ENCODE measurements around the gene ZNF648.

ZNF648 gene

DNA sequence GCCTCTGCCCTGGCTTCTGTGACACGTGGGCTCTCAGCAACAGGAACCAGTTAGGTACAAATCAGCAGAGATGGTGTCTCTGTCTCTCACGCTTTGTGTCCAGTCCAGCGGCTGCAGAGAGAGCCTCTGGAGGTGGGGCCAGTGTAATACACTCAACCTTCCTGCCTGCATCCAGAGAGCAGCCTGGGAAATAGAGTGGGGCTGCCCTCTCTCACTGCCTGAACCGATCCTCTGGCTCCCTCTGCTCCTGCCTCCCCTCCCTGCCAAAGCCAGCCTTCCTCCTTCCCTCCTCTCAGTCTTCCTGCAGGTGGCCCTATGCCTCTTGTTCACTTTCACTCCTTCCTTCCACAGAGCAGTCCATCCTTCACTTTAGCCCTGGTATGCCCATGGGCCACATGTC is at the start of gene ZNF648:
Gene ZNF648, minus strand, starts transcription at position 119 of the 400 bp plus-strand sequence. CDS start 3,702 bp downstream, outside the sequence.
- ATAC-seq (ENCODE audit: low read depth): peak; percentile 31; the same call in 2 of the 3 replicates

GRCh38 chr1:182110635-182111034 is 49.1 kb upstream of the ZNF648 start:
- TF ChIP-seq, protein P1, sequence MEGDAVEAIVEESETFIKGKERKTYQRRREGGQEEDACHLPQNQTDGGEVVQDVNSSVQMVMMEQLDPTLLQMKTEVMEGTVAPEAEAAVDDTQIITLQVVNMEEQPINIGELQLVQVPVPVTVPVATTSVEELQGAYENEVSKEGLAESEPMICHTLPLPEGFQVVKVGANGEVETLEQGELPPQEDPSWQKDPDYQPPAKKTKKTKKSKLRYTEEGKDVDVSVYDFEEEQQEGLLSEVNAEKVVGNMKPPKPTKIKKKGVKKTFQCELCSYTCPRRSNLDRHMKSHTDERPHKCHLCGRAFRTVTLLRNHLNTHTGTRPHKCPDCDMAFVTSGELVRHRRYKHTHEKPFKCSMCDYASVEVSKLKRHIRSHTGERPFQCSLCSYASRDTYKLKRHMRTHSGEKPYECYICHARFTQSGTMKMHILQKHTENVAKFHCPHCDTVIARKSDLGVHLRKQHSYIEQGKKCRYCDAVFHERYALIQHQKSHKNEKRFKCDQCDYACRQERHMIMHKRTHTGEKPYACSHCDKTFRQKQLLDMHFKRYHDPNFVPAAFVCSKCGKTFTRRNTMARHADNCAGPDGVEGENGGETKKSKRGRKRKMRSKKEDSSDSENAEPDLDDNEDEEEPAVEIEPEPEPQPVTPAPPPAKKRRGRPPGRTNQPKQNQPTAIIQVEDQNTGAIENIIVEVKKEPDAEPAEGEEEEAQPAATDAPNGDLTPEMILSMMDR (IDR thresholded peaks at IDR 0.05; ENCODE audit: poor library complexity, severe bottlenecking): no peak
- H3K27me3 ChIP-seq (ENCODE audit: insufficient read depth, poor library complexity, severe bottlenecking): no peaks in the 10 kb centered on the region
- no peak overlapping the region for H3K27ac ChIP-seq (ENCODE audit: poor library complexity, severe bottlenecking)
- H3K36me3 ChIP-seq (ENCODE audit: low read depth): no peaks in the 10 kb centered on the region
- H3K9me3 ChIP-seq (ENCODE audit: severe bottlenecking): peaks cover 7% of the 10 kb centered on the region
- H3K4me1 ChIP-seq (ENCODE audit: insufficient read depth, poor library complexity, severe bottlenecking): no peaks in the 10 kb centered on the region
- ATAC-seq (ENCODE audit: low read depth) (no peak), DNase-seq (ENCODE audit: low spot score) (no peak)
- H3K4me3 ChIP-seq (ENCODE audit: severe bottlenecking): no peak overlapping the region

More for the DNA sequence above, at the start of gene ZNF648:
- no peak within 1 kb of the TSS for H3K4me3 ChIP-seq (ENCODE audit: severe bottlenecking)
- no peaks in the 10 kb centered on the region for H3K9me3 ChIP-seq (ENCODE audit: severe bottlenecking)
- no peaks in the 10 kb centered on the region for H3K36me3 ChIP-seq (ENCODE audit: low read depth)
- TF ChIP-seq, protein P1 (IDR thresholded peaks at IDR 0.05; ENCODE audit: poor library complexity, severe bottlenecking): no peak
- peaks cover 9% of the 10 kb centered on the region for H3K27me3 ChIP-seq (ENCODE audit: insufficient read depth, poor library complexity, severe bottlenecking)
- no peak for DNase-seq (ENCODE audit: low spot score)
- no peaks in the 10 kb centered on the region for H3K4me1 ChIP-seq (ENCODE audit: insufficient read depth, poor library complexity, severe bottlenecking)
- H3K27ac ChIP-seq (ENCODE audit: poor library complexity, severe bottlenecking): no peak within 1 kb of the TSS

DNA sequence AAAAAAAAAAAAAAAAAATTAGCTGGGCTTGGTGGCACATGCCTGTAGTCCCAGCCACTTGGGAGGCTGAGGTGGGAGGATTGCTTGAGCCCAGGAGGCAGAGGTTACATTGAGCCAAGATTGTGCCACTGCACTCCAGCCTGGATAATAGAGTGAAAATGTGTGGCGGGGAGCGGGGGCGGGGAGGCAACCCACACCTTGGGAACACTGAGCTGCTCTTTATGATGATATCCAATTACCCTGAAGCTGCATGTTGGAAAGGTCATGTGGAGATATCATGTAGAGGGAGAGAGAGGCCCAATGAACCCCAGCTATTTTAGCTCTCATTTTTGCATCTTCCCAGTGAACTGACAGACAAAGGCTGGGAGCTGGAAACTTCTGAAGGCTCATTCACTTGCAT is 48.3 kb upstream of the ZNF648 start:
- DNase-seq (ENCODE audit: low spot score): no peak
- H3K9me3 ChIP-seq (ENCODE audit: severe bottlenecking): peaks cover 7% of the 10 kb centered on the region
- no peak overlapping the region for H3K27ac ChIP-seq (ENCODE audit: poor library complexity, severe bottlenecking)
- H3K36me3 ChIP-seq (ENCODE audit: low read depth): no peaks in the 10 kb centered on the region
- H3K4me3 ChIP-seq (ENCODE audit: severe bottlenecking): no peak overlapping the region
- no peak for ATAC-seq (ENCODE audit: low read depth)
- H3K4me1 ChIP-seq (ENCODE audit: insufficient read depth, poor library complexity, severe bottlenecking): no peaks in the 10 kb centered on the region
- no peaks in the 10 kb centered on the region for H3K27me3 ChIP-seq (ENCODE audit: insufficient read depth, poor library complexity, severe bottlenecking)
- TF ChIP-seq, protein P1 (IDR thresholded peaks at IDR 0.05; ENCODE audit: poor library complexity, severe bottlenecking): no peak

- TF ChIP-seq, protein P1 (IDR thresholded peaks at IDR 0.05; ENCODE audit: poor library complexity, severe bottlenecking): no peak
- peaks cover 7% of the 10 kb centered on the region for H3K9me3 ChIP-seq (ENCODE audit: severe bottlenecking)
- H3K4me3 ChIP-seq (ENCODE audit: severe bottlenecking): no peak overlapping the region
- no peak for DNase-seq (ENCODE audit: low spot score)
- no peaks in the 10 kb centered on the region for H3K36me3 ChIP-seq (ENCODE audit: low read depth)
- H3K27ac ChIP-seq (ENCODE audit: poor library complexity, severe bottlenecking): no peak overlapping the region
- H3K4me1 ChIP-seq (ENCODE audit: insufficient read depth, poor library complexity, severe bottlenecking): peaks cover 5% of the 10 kb centered on the region
- ATAC-seq (ENCODE audit: low read depth): peak; percentile 56; the same call in 2 of the 3 replicates
- H3K27me3 ChIP-seq (ENCODE audit: insufficient read depth, poor library complexity, severe bottlenecking): no peaks in the 10 kb centered on the region
These were observed 45.7 kb upstream of the ZNF648 start for GRCh38 chr1:182107209-182107608.

DNA sequence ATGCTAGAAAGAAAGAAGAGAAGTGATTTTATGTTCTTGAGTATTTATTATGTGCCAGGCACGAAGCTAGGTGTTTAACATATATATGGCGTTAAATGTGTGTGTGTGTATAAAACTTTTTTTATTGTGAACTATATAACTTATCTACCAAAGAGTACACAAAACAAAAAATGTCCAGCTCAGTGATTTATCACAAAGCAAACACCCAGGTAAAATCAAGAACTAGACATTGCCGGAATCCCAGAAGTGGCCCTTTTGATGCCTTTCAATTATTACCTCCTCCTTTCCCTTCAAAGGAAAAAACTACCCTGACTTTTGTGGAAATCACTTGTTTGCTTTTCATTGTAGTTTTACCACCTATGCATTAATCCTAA is 40.5 kb upstream of the ZNF648 start:
- H3K4me3 ChIP-seq (ENCODE audit: severe bottlenecking): no peak overlapping the region
- H3K27ac ChIP-seq (ENCODE audit: poor library complexity, severe bottlenecking): peak overlapping the region; percentile 53
- no peaks in the 10 kb centered on the region for H3K36me3 ChIP-seq (ENCODE audit: low read depth)
- H3K4me1 ChIP-seq (ENCODE audit: insufficient read depth, poor library complexity, severe bottlenecking): peaks cover 20% of the 10 kb centered on the region
- peaks cover 3% of the 10 kb centered on the region for H3K9me3 ChIP-seq (ENCODE audit: severe bottlenecking)
- ATAC-seq (ENCODE audit: low read depth) (no peak), DNase-seq (ENCODE audit: low spot score) (no peak)
- TF ChIP-seq, protein P1 (IDR thresholded peaks at IDR 0.05; ENCODE audit: poor library complexity, severe bottlenecking): no peak
- no peaks in the 10 kb centered on the region for H3K27me3 ChIP-seq (ENCODE audit: insufficient read depth, poor library complexity, severe bottlenecking)

All from RWPE2 (cell line).